HG02981 (cell line): ENCODE results near the gene P2RX3.

Experiments used
- ATAC-seq: cut with Tn5 transposase; IDR thresholded peaks from one replicate; pipeline ENCODE4 v1.9.1; 2021; ENCODE audit warnings: mild to moderate bottlenecking, moderate library complexity; ENCODE audit not compliant: unreplicated experiment

The P2RX3 gene

GRCh38 chr11:57368106-57368844 lies 30.1 kb downstream of the P2RX3 start:
- ATAC-seq: no peak

GRCh38 chr11:57368845-57369232 lies 30.7 kb downstream of the P2RX3 start:
- ATAC-seq: no peak

GRCh38 chr11:57370251-57370650 lies 32.1 kb downstream of the P2RX3 start:
- no peak for ATAC-seq

GRCh38 chr11:57370941-57371340 lies 32.8 kb downstream of the P2RX3 start:
- no peak for ATAC-seq

GRCh38 chr11:57373146-57373545 lies 35.0 kb downstream of the P2RX3 start:
- no peak for ATAC-seq

- no peak for ATAC-seq
Observed at GRCh38 chr11:57374966-57375365, 36.8 kb downstream of the P2RX3 start.

GRCh38 chr11:57375490-57375889 lies 37.3 kb downstream of the P2RX3 start:
- ATAC-seq: no peak

GRCh38 chr11:57376095-57377090 lies 38.2 kb downstream of the P2RX3 start:
- no peak for ATAC-seq

- ATAC-seq: no peak
Observed at GRCh38 chr11:57377107-57377506, 39.0 kb downstream of the P2RX3 start.

GRCh38 chr11:57378186-57378585 lies 40.0 kb downstream of the P2RX3 start:
- ATAC-seq: no peak

GRCh38 chr11:57379732-57380131 lies 41.6 kb downstream of the P2RX3 start:
- ATAC-seq: no peak

GRCh38 chr11:57380975-57381374 lies 42.8 kb downstream of the P2RX3 start, which contains the start of gene PRG3:
TSS of gene PRG3 (minus strand) at chr11:57381150. CDS start at chr11:57380708, 442 bp downstream.
- no peak for ATAC-seq

- no peak for ATAC-seq
Observed at GRCh38 chr11:57386178-57386940, 48.2 kb downstream of the P2RX3 start.

GRCh38 chr11:57387289-57388030 lies 49.3 kb downstream of the P2RX3 start:
- no peak for ATAC-seq

GRCh38 chr11:57390535-57390934 lies 52.4 kb downstream of the P2RX3 start, which contains the start of gene PRG2:
TSS of gene PRG2 (minus strand) at chr11:57390650. CDS start at chr11:57389944, 706 bp downstream.
- ATAC-seq: no peak

- no peak for ATAC-seq
Observed at GRCh38 chr11:57391111-57391510, 53.0 kb downstream of the P2RX3 start.

GRCh38 chr11:57391539-57391938 lies 53.4 kb downstream of the P2RX3 start:
- ATAC-seq: no peak

- no peak for ATAC-seq
Observed at GRCh38 chr11:57392066-57392762, 54.1 kb downstream of the P2RX3 start.

GRCh38 chr11:57392763-57393105 lies 54.6 kb downstream of the P2RX3 start:
- ATAC-seq: no peak
